GM19372 (cell line): ENCODE measurements around the gene AFF1.
A peak's percentile ranks its signal among the peaks of the same experiment; 100 is the strongest.

Experiments used
- ATAC-seq: cut with Tn5 transposase; IDR thresholded peaks from one replicate; pipeline ENCODE4 v1.9.1; 2021; ENCODE audit warnings: mild to moderate bottlenecking, low read depth, moderate library complexity; ENCODE audit not compliant: unreplicated experiment

Gene AFF1

GRCh38 chr4:86950831-86951525 lies 16.2 kb downstream of the AFF1 start:
- no peak for ATAC-seq

DNA sequence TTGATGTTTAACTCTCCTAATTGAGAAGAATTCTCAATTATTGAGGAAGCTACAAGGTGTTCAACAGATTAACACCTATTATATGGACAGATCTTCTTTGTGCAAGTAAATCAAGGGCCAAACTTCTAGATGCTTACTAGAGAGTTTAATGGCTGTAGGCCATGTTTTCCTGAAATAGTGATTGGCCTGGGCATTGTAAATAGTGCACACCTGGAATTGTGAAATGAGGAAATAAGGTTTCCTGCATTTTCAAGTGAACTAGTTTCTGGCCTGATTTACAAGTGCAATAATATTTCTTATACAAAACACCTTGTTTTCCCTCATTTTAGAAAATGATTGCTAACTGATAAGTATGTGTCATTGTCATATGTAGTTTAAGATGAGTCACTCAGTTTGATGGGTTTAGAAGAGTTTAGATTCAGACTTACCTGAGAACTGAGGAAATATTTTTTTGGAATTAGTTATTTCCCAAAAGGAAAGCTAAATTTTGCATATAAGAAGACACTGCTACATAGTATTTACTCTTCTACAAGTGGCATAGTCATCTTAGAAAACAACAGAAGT lies 21.2 kb downstream of the AFF1 start:
- ATAC-seq: no peak

GRCh38 chr4:86957215-86957614 lies 22.4 kb downstream of the AFF1 start:
- ATAC-seq: no peak

GRCh38 chr4:86959588-86960500 lies 25.0 kb downstream of the AFF1 start:
- ATAC-seq: no peak

DNA sequence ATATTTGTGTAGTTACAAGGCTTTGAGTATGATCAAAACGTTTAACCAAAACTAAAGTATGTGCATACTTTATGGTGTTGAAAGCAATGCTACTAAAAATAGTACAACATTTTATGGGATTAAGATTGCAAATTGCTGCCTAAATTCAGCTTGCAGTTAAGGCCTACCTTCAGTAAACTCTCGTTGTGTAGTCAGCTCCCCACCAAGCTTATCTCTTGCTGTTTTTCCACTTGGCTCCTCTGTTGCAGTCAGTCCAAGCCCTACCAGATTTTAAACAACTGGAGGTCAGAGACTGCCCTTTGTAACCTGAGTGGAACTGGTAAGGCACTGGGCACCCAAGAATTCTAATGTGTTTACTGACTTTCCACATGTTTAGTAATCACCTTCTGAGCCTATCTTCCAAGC lies 25.7 kb downstream of the AFF1 start:
- ATAC-seq: no peak

DNA sequence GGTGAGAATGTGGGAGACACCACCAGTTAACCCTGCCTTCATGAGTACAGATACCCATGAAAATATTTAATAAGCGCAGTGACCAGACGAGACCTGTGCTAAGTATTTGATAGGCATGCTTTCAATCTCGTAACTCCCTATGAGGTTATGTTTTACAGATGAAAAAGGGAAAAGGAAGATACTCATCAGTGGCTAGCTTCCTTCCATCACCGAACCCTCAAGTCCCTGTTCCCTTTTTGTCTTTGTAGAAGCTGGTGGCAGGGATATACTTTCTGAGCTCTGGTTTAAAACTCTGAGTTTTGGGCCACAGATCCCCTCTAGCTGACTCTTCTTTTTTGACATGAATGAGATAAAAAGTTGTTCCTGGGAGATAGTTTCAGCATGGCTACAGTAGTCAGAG lies 26.3 kb downstream of the AFF1 start:
- no peak for ATAC-seq

DNA sequence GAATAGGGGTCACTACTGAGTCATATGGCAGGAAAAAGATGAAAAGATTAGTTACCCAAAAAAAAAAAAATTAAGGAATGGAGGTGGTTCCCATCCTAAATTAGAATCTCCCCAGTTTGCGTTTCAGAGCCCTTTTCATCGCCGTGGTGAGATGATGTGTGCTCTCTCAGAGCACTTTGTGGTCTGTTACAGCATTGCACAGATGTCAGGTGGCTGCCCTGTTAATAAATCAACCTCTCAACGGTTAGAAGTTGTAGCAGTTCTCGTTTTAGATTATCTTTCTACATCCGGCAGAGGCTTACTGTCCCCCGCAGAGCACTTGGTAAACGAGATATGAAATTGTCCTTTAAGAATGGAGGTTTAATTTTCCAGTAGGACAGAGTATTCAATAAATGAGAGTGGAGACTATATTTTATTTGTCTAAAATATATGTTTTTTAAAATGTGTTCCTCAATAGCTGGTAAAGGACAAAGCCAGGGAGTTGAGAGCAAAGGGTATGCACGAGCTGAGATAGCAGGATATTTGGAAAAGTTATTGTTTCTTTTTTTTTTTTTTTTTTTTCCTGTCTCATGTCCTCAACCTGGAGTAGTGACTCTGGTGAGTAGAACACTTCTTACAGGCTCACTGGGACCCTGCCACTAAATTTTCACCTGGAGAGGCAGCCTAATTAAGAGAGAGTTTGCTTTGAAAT lies 26.9 kb downstream of the AFF1 start:
- peak; percentile 88 for ATAC-seq

DNA sequence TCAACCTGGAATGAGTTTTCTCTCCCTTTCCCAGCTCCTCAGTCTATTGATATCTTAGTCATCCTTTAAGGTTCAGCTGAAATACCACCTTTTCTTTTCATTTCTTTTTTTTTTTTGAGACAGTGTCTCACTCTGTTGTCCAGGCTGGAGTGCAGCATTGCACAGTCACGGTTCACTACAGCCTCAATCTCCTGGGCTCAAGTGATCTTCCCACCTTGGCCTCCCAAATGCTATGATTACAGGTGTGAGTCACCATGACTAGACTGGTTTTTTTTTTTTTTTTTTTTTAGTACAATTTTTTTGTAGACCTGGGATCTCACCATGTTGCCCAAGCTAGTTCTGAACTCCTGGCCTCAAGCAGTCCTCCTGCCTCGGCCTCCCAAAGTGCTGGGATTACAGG lies 28.9 kb downstream of the AFF1 start:
- ATAC-seq: no peak

- no peak for ATAC-seq
Measured at GRCh38 chr4:86965019-86965976, 30.5 kb downstream of the AFF1 start.

DNA sequence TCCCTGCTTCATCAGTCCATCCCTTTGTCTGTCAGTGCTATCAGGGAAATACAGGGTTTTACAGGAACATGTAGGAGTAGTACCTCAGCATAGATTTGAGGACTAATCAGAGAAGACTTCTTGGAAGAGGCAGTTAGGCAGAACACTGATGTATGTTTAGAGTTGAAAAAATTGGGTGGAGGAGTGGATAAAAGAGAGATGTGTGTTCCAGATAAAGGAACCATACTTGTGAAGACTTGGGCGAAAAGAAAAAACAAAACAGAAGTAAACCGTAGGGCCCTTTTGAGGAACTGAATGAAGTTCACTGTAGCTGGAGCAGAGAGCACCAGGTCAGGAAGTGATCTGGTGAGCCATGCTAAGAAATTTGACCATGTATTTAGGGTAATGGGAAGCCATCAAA lies 32.3 kb downstream of the AFF1 start:
- ATAC-seq: no peak

DNA sequence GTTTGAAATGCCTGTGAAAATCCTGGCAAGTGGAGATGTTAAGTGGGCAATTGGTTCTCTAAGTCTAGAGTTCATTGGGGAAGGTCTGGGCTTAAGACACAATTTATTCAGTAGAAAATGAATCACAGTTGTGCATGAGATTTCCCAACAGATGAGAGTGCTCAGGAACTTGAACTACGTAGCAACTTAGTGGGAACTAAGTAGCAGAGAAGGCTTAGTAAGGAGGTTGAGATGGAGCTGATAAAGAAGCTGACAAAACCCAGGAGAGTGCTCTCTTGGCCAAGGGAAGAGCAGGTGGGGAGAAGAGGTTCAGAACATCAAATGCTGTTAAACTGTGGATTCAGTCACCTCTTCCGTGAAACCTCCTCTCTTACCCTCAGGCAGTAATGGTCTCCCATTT lies 33.0 kb downstream of the AFF1 start:
- no peak for ATAC-seq

- no peak for ATAC-seq
Measured at GRCh38 chr4:86968547-86968946, 33.7 kb downstream of the AFF1 start.

DNA sequence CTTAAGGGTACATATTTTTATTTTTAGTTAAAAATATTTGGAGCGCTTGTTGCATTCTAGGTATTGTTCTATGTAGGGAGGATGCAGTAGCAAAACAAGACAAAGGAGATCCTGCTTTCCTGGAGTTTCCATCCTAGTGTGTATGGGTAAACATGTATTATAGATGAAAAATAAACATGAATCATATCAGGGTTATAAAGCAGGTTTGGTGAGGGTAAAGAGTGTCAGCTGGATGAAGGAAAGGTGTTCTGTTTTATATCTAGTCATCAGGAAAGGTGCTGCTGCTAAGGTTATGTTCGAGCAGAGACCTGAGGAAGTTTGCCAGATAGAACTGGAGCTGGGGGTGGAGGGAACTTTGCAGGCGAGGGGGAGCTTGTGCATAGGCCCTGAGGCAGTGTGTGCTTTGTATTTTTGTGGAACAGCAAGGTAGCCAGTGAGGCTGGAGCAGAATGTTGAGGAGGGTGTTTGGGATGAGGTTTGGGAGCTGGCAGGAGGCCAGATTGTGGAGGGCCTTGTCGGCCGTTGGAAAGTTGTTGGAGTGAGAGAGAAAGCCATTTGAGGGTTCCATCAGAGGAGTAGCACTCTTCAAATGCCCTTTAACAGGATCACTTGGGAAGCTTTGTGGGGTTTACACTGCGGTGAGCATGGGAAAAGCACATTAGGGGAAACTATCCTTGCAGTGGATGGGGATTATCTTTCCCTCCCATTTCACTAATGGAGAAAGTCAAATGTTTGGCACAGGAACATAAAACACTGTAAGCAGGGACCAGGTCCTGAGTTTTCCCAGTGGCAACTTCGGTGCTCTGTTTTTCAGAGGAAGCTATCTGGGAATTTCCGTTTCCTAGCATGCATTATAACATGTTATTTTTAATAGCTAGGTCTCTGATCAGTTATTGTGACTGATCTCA lies 35.9 kb downstream of the AFF1 start:
- ATAC-seq: no peak

GRCh38 chr4:86971355-86971683 lies 36.5 kb downstream of the AFF1 start:
- no peak for ATAC-seq

DNA sequence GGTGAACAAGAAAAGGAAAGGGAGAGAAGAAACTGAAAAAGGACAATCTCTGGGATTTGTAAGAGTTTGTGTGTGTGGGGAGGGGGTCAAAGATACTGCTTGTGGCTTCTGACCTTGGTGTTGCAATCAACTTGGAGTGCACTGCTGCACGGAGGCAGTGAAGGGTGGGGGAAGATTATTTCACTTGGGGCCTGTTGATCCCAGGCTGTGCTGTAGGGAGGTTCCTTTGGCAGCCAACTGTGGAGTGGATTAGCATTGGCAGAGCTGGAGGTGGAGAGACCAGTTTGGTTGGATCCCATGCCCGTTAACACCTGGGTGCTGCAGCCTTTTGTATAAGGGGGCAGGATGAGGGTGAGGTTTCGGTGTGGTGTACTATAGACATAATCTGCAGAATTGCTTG lies 38.2 kb downstream of the AFF1 start:
- no peak for ATAC-seq

- no peak for ATAC-seq
Measured at GRCh38 chr4:86973668-86974067, 38.9 kb downstream of the AFF1 start.

DNA sequence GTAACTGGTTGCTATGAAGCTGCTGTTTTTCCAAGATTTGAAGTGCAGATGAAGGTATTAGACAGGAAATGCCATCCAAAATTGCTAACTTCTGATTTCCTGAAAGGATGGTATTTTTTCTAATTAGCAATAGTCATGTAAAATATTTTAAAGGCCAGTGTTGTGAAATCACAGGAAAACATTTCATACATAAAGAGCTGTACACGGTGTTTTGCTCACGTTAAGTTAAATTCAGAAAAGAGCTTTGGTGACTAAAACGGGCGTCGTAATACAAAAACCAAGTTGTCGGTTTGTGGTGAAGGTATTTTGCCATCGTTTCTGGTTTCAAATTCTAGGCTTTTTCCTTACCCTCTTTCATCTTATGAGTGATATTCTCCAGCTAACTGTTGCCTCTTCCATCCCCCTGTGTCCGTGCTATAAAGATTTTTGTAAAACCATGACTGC lies 39.8 kb downstream of the AFF1 start:
- ATAC-seq: no peak

- no peak for ATAC-seq
Measured at GRCh38 chr4:86975927-86976326, 41.1 kb downstream of the AFF1 start.
